ENCODE results near the gene QKI. TPM values are rescaled to one million over a fixed set of nuclear protein-coding genes. Genes with fewer than 3 reads are reported as not detected.
"Not testable (repeated sequence)": the region's sequence is repeated elsewhere in the genome, so short reads cannot be mapped to it uniquely, and the experiment has no call there.

The QKI gene
- total RNA-seq, 1 experiment from 2014 or later, result 176 TPM

- Histone ChIP-seq H2BK12ac (ENCODE audit: insufficient read length, low read depth, low read length) (no peak overlapping the region), H3K27ac (ENCODE audit: insufficient read length, low read depth, low read length) (no peak overlapping the region), H4K20me1 (ENCODE audit: control insufficient read depth, insufficient read depth, insufficient read length) (no peaks in the 10 kb centered on the region), H2AK5ac (ENCODE audit: insufficient read length, low read length) (no peak overlapping the region), H3T11ph (ENCODE audit: low read length) (no peak overlapping the region), H3K14ac (ENCODE audit: insufficient read depth, low read length) (no peak overlapping the region), H3K27me3 (ENCODE audit: insufficient read depth, low read length) (no peaks in the 10 kb centered on the region), H3K4ac (ENCODE audit: low read depth, low read length) (no peak overlapping the region), H2BK5ac (ENCODE audit: insufficient read length, low read length) (no peak overlapping the region), H3K4me2 (ENCODE audit: insufficient read depth, insufficient read length, low read length) (no peak overlapping the region), H3K23ac (ENCODE audit: insufficient read length, low read depth, low read length) (no peak overlapping the region), H4K91ac (ENCODE audit: insufficient read length, low read depth, low read length) (no peak overlapping the region), H2BK120ac (ENCODE audit: low read depth, low read length, poor library complexity, severe bottlenecking) (no peak overlapping the region), H2AFZ (ENCODE audit: low read length) (no peak overlapping the region), H2BK15ac (ENCODE audit: low read depth, low read length) (no peak overlapping the region), H3K23me2 (ENCODE audit: insufficient read length, low read depth, low read length, poor library complexity, severe bottlenecking) (no peaks in the 10 kb centered on the region), H3K18ac (ENCODE audit: insufficient read length, low read depth, low read length) (no peak overlapping the region), H3K9me3 (ENCODE audit: control insufficient read depth, low read depth, low read length) (no peaks in the 10 kb centered on the region), H3K79me2 (ENCODE audit: insufficient read depth, low read length) (peaks cover 39% of the 10 kb centered on the region), H3K56ac (ENCODE audit: insufficient read length, low read depth, low read length) (no peak overlapping the region), H2BK20ac (ENCODE audit: low read depth, low read length, poor library complexity, severe bottlenecking) (no peak overlapping the region), H3K4me1 (ENCODE audit: insufficient read depth, low read length) (no peaks in the 10 kb centered on the region; the same call in 1 of the 2 replicates), H3K9ac (ENCODE audit: extremely low read depth, insufficient read length, low read length) (no peak overlapping the region), H3K79me1 (ENCODE audit: insufficient read depth, low read depth, low read length, poor library complexity, severe bottlenecking) (peaks cover 6% of the 10 kb centered on the region), H4K5ac (ENCODE audit: insufficient read length, low read depth, low read length) (no peak overlapping the region), H4K8ac (replicated peaks; ENCODE audit: insufficient read length, low read depth, low read length) (no peak overlapping the region)
- H3K27me3 Mint-ChIP-seq (ENCODE audit: low read depth), result no peaks in the 10 kb centered on the region
- H3K4me1 Mint-ChIP-seq, result peaks cover 47 to 52% of the 10 kb centered on the region in 2 experiments
- H3K9me3 Mint-ChIP-seq, result no peaks in the 10 kb centered on the region
- no peak overlapping the region for H3K4me3 Mint-ChIP-seq
- DNase-seq, result no peak
- H3K36me3 Mint-ChIP-seq (ENCODE audit: insufficient read depth in 1 of 3, low read depth in 3 of 3), result peaks cover 0 to 5% (median 0%) of the 10 kb centered on the region in 3 experiments; a peak in 3 of 7 replicates
- H3K27ac Mint-ChIP-seq, result peak overlapping the region in 1 of 3 experiments; percentile 15; a peak in 1 of 7 replicates
- WGBS (ENCODE audit: extremely low coverage, insufficient read length, low lambda C conversion rate), result no CpG with 5 or more reads among the region's 4 CpGs
- TF ChIP-seq, protein P1, sequence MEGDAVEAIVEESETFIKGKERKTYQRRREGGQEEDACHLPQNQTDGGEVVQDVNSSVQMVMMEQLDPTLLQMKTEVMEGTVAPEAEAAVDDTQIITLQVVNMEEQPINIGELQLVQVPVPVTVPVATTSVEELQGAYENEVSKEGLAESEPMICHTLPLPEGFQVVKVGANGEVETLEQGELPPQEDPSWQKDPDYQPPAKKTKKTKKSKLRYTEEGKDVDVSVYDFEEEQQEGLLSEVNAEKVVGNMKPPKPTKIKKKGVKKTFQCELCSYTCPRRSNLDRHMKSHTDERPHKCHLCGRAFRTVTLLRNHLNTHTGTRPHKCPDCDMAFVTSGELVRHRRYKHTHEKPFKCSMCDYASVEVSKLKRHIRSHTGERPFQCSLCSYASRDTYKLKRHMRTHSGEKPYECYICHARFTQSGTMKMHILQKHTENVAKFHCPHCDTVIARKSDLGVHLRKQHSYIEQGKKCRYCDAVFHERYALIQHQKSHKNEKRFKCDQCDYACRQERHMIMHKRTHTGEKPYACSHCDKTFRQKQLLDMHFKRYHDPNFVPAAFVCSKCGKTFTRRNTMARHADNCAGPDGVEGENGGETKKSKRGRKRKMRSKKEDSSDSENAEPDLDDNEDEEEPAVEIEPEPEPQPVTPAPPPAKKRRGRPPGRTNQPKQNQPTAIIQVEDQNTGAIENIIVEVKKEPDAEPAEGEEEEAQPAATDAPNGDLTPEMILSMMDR (conservative IDR thresholded peaks at IDR 0.05), result no peak
These were observed 24.4 kb downstream of the QKI start for GRCh38 chr6:163438940-163439335.

DNA sequence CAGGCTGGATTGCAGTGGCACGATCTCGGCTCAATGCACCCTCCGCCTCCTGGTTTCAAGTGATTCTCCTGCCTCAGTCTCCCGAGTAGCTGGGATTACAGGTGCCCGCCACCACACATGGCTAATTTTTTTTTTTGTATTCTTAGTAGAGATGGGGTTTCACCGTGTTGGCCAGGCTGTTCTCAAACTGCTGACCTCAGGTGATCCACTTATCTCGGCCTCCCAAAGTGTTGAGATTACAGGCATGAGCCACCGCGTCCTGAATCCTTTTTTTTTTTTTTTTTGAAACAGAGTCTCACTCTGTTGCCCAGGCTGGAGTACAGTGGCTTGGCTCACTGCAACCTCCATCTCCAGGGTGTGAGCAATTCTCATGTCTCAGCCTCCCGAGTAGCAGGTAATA lies 24.9 kb downstream of the QKI start:
- not testable (repeated sequence) for H3K27ac ChIP-seq (ENCODE audit: insufficient read length, low read depth, low read length); H2BK20ac ChIP-seq (ENCODE audit: low read depth, low read length, poor library complexity, severe bottlenecking); H3K23ac ChIP-seq (ENCODE audit: insufficient read length, low read depth, low read length); H2BK120ac ChIP-seq (ENCODE audit: low read depth, low read length, poor library complexity, severe bottlenecking); H3T11ph ChIP-seq (ENCODE audit: low read length); H2BK15ac ChIP-seq (ENCODE audit: low read depth, low read length); H3K36me3 Mint-ChIP-seq (ENCODE audit: insufficient read depth in 1 of 3, low read depth in 3 of 3); H3K4me1 ChIP-seq (ENCODE audit: insufficient read depth, low read length); H3K79me1 ChIP-seq (ENCODE audit: insufficient read depth, low read depth, low read length, poor library complexity, severe bottlenecking); H3K27me3 Mint-ChIP-seq (ENCODE audit: low read depth); H3K4me2 ChIP-seq (ENCODE audit: insufficient read depth, insufficient read length, low read length); H3K18ac ChIP-seq (ENCODE audit: insufficient read length, low read depth, low read length); H4K20me1 ChIP-seq (ENCODE audit: control insufficient read depth, insufficient read depth, insufficient read length); H3K23me2 ChIP-seq (ENCODE audit: insufficient read length, low read depth, low read length, poor library complexity, severe bottlenecking); H3K9me3 ChIP-seq (ENCODE audit: control insufficient read depth, low read depth, low read length); H3K56ac ChIP-seq (ENCODE audit: insufficient read length, low read depth, low read length); H4K91ac ChIP-seq (ENCODE audit: insufficient read length, low read depth, low read length); H3K9ac ChIP-seq (ENCODE audit: extremely low read depth, insufficient read length, low read length); H3K14ac ChIP-seq (ENCODE audit: insufficient read depth, low read length); H4K8ac ChIP-seq (replicated peaks; ENCODE audit: insufficient read length, low read depth, low read length); H3K27me3 ChIP-seq (ENCODE audit: insufficient read depth, low read length); H3K9me3 Mint-ChIP-seq; H2AK5ac ChIP-seq (ENCODE audit: insufficient read length, low read length); H4K5ac ChIP-seq (ENCODE audit: insufficient read length, low read depth, low read length); H2BK5ac ChIP-seq (ENCODE audit: insufficient read length, low read length); H3K4ac ChIP-seq (ENCODE audit: low read depth, low read length); DNase-seq; H3K4me3 Mint-ChIP-seq; H2AFZ ChIP-seq (ENCODE audit: low read length); H2BK12ac ChIP-seq (ENCODE audit: insufficient read length, low read depth, low read length)
- H3K79me2 ChIP-seq (ENCODE audit: insufficient read depth, low read length), result peaks cover 39% of the 10 kb centered on the region
- no CpG with 5 or more reads among the region's 10 CpGs for WGBS (ENCODE audit: extremely low coverage, insufficient read length, low lambda C conversion rate)
- Mint-ChIP-seq H3K4me1 (peaks cover 50 to 55% of the 10 kb centered on the region in 2 experiments), H3K27ac (peak overlapping the region in 1 of 3 experiments; percentile 93; a peak in 1 of 7 replicates)
